ENCODE measurements around the gene KRT38. TPM values are rescaled to one million over a fixed set of nuclear protein-coding genes. Genes with fewer than 3 reads are reported as not detected.

The KRT38 gene
- total RNA-seq, 4 donors from 2014 or later: not detected

DNA sequence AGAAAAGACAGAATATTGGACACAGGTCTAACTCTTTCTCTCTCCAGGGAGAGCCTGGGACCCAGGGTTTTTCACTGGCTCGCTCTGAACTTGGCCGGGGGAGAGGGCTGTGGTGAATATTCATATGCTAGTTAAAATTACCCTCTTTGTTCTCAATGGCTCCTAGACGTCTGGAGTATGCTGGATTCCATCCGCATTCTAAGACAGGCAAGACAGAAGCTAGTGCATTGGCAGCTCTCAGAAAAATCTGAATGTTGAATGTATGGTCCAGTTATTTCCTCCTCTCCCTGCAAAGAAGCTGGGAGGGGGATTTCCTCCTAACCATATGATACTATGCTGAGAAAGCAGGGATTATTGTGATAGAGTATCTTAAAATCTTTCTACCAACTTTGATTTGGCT is 53.1 kb downstream of the KRT38 start:
- TF ChIP-seq CTCF (IDR thresholded peaks at IDR 0.05; ENCODE audit: low read depth): no peak

- no peak for TF ChIP-seq CTCF (IDR thresholded peaks at IDR 0.05; ENCODE audit: low read depth)
Observed at GRCh38 chr17:41386227-41386626, 54.6 kb downstream of the KRT38 start.

Small RNA genes lying within 50 kb of the gene (small RNA-seq; reads per million reads assigned to genes)
- gene RNU2-32P: not detected

Other genes starting within 250 kb of the KRT38 start
- gene KRTAP9-2, start 214.3 kb downstream of the KRT38 start, total RNA-seq: not detected
- gene KRTAP9-3, start 208.5 kb downstream of the KRT38 start, total RNA-seq: not detected
- gene KRTAP9-8, start 203.0 kb downstream of the KRT38 start, total RNA-seq: not detected
- gene KRTAP9-4, start 191.3 kb downstream of the KRT38 start, total RNA-seq: not detected
- not detected for gene KRTAP9-9, start 185.6 kb downstream of the KRT38 start, total RNA-seq
- gene KRTAP9-6, start 175.6 kb downstream of the KRT38 start, total RNA-seq: not detected
- gene KRTAP9-7, start 165.3 kb downstream of the KRT38 start, total RNA-seq: not detected
- not detected for gene KRTAP29-1, start 138.1 kb downstream of the KRT38 start, total RNA-seq
- not detected for gene KRTAP16-1, start 131.7 kb downstream of the KRT38 start, total RNA-seq
- gene KRTAP17-1, start 125.3 kb downstream of the KRT38 start, total RNA-seq: not detected
- gene KRT33A, start 90.2 kb downstream of the KRT38 start, total RNA-seq: not detected
- not detected for gene KRT33B, start 71.2 kb downstream of the KRT38 start, total RNA-seq
- gene KRT34, start 58.7 kb downstream of the KRT38 start, total RNA-seq: not detected
- gene KRT31, start 43.4 kb downstream of the KRT38 start, total RNA-seq: not detected
- not detected for gene KRT37, start 16.4 kb downstream of the KRT38 start, total RNA-seq
- gene KRT32, start 26.4 kb upstream of the KRT38 start, total RNA-seq: not detected
- not detected for gene KRT35, start 40.2 kb upstream of the KRT38 start, total RNA-seq
- gene KRT36, start 48.9 kb upstream of the KRT38 start, total RNA-seq: not detected
- gene KRT13, start 64.6 kb upstream of the KRT38 start, total RNA-seq: not detected
- gene KRT15, start 77.9 kb upstream of the KRT38 start, total RNA-seq: not detected
- gene KRT19, start 87.3 kb upstream of the KRT38 start, total RNA-seq: 1 to 10 TPM in 3 of 4 donors, not detected in 1; 1.7 to 9.6 (median 2.2) TPM
- not detected for gene KRT9, start 131.1 kb upstream of the KRT38 start, total RNA-seq
- 1 to 10 TPM in 2 of 4 donors, not detected in 2; 2.0 to 2.1 TPM for gene KRT14, start 145.9 kb upstream of the KRT38 start, total RNA-seq
- 10 to 100 TPM in 2 of 4 donors, 1 to 10 TPM in 1, not detected in 1; 7.5 to 42.0 (median 30.4) TPM for gene KRT16, start 171.8 kb upstream of the KRT38 start, total RNA-seq
- gene KRT17, start 183.6 kb upstream of the KRT38 start, total RNA-seq: not detected
- gene EIF1, start 247.9 kb upstream of the KRT38 start, total RNA-seq: 1,000 to 10,000 TPM in 1 of 4 donors, 100 to 1,000 TPM in 3; 563 to 1,496 (median 636) TPM

Measured in subcutaneous adipose tissue (tissue), 4 donors.